Panc1 (cell line): Measurements from ENCODE around the gene NUP37. TPM values are rescaled to one million over a fixed set of nuclear protein-coding genes. Genes with fewer than 3 reads are reported as not detected.
"Not testable (repeated sequence)": the region's sequence is repeated elsewhere in the genome, so short reads cannot be mapped to it uniquely, and the experiment has no call there.

Experiments
- ATAC-seq: fragments of 200-7000 bp; cut with Tn5 transposase; 2 replicates; pipeline ENCODE4 v1.9.1; 2020; ENCODE audit warnings: mild to moderate bottlenecking, moderate library complexity
- BruUV-seq: library from RNA; stranded (reverse); fragments of 400-500 nt; replicated peaks from 2 replicates; lab custom pipeline; 2021; lab: Mats Ljungman, UMichigan
- CTCF ChIA-PET: fragments of 300-600 bp; sonication (Branson Sonifier 250); formaldehyde crosslinking; loops from one replicate; lab custom pipeline; 2022; ENCODE audit warnings: antibody characterized with exemption; lab: Charles Lee
- POLR2A ChIA-PET: fragments of 300-600 bp; sonication (Branson Sonifier 250); formaldehyde crosslinking; loops from one replicate; lab custom pipeline; 2022; ENCODE audit warnings: antibody characterized with exemption; lab: Charles Lee
- DNase-seq: peaks from one replicate; pipeline ENCODE4 v3.0.0-alpha.2; 2010; ENCODE audit warnings: low read depth, low spot score
- H3K27ac ChIP-seq: 2 replicates; pipeline ENCODE4 v1.5.1; 2011; ENCODE audit warnings: mild to moderate bottlenecking, low read length, inconsistent platforms
- H3K27me3 ChIP-seq: fragments of 200-500 bp; sonication (Bioruptor generic); 2 replicates; pipeline ENCODE4 v1.6.0; 2014; ENCODE audit warnings: low read length, inconsistent platforms; ENCODE audit not compliant: control insufficient read depth, insufficient read depth
- H3K36me3 ChIP-seq: fragments of 200-500 bp; sonication (Bioruptor generic); 2 replicates; pipeline ENCODE4 v1.5.1; 2014; ENCODE audit warnings: inconsistent platforms, mild to moderate bottlenecking, low read length, moderate library complexity; ENCODE audit not compliant: control insufficient read depth, insufficient read depth
- H3K4me1 ChIP-seq: 2 replicates; pipeline ENCODE4 v1.5.1; 2011; ENCODE audit warnings: inconsistent platforms, mild to moderate bottlenecking, low read length, moderate library complexity; ENCODE audit not compliant: control insufficient read depth, insufficient read depth
- H3K4me3 ChIP-seq, 2 experiments: 2 replicates each; pipeline ENCODE4 v1.5.1; 2011 to 2012; ENCODE audit warnings: low read depth in 2 of 2, low read length in 2 of 2, mild to moderate bottlenecking in 2 of 2, inconsistent platforms in 1 of 2, moderate library complexity in 1 of 2
- H3K9me3 ChIP-seq: fragments of 200-500 bp; sonication (Bioruptor generic); 2 replicates; pipeline ENCODE4 v1.5.1; 2014; ENCODE audit warnings: low read depth, mild to moderate bottlenecking, inconsistent platforms, low read length, moderate library complexity; ENCODE audit not compliant: control insufficient read depth, insufficient read depth
- POLR2AphosphoS5 ChIP-seq: IDR thresholded peaks from 2 replicates; pipeline ENCODE4 v1.6.1; 2012; ENCODE audit warnings: mild to moderate bottlenecking, low read depth, low read length, moderate library complexity
- REST ChIP-seq, 2 experiments: IDR thresholded peaks; 2 replicates each; pipeline ENCODE4 v1.6.1; 2011 to 2012; ENCODE audit warnings: low read depth in 2 of 2, control low read depth in 1 of 2, low read length in 1 of 2, mild to moderate bottlenecking in 1 of 2, moderate library complexity in 1 of 2; ENCODE audit not compliant: insufficient read depth in 1 of 2
- SIN3A ChIP-seq: IDR thresholded peaks from 2 replicates; pipeline ENCODE4 v1.6.1; 2012; ENCODE audit warnings: low read depth, mild to moderate bottlenecking, low read length, moderate library complexity, borderline replicate concordance; ENCODE audit not compliant: insufficient read depth
- TCF7L2 ChIP-seq: IDR thresholded peaks from 2 replicates; pipeline ENCODE4 v1.6.1; 2011; ENCODE audit warnings: mild to moderate bottlenecking, low read depth, low read length, inconsistent platforms
- in situ Hi-C: cut with HindIII; loops from 2 replicates; pipeline ENCODE4 v1.10.0; 2016; ENCODE audit warnings: low sequenced_read_pairs, low pct_unique_long_range_greater_than_20kb
- intact Hi-C: fragments of 100-400 bp; cut with micrococcal nuclease; formaldehyde crosslinking; loops from one replicate; pipeline ENCODE4 v1.10.0; 2022; ENCODE audit not compliant: unreplicated experiment
- total RNA-seq: library from RNA; stranded (reverse); gene quantifications from one replicate; pipeline ENCODE4 v1.2.1, GENCODE V29; 2021; ENCODE audit not compliant: unreplicated experiment
- TF ChIP-seq, protein P1 (sequence below): fragments of 450-650 bp; IDR thresholded peaks from 2 replicates; pipeline ENCODE4 v1.5.1; 2017; ENCODE audit warnings: mild to moderate bottlenecking

The NUP37 gene
- total RNA-seq, 1 experiment from 2014 or later: 47.7 TPM

DNA sequence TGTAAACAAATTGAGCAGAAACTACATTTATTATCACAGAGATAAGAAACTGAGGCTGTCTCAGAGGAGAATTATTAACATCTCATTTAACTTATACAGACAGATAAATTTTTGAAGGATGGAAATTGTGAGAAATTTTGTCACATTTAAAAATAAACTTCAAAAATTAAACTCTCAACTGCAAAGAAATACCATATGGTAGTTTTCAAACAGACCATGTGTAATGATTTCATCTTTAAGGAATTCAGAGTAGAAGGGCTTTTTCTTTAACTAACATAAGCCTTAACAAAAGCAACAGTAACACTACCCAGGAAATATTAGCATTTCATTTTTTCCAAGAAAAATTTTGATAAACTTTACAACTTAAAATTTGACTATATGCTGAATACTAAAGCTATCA lies 26.6 kb downstream of the NUP37 start:
- Histone ChIP-seq H3K27me3 (no peaks in the 10 kb centered on the region), H3K27ac (no peak overlapping the region), H3K4me1 (no peaks in the 10 kb centered on the region), H3K4me3 (no peak overlapping the region), H3K9me3 (no peaks in the 10 kb centered on the region), H3K36me3 (peaks cover 10% of the 10 kb centered on the region)
- TF ChIP-seq POLR2AphosphoS5 (no peak), REST (IDR thresholded peaks at IDR 0.05; ENCODE audit: insufficient read depth in 1 of 2, low read depth in 2 of 2, low read length in 1 of 2) (no peak), TCF7L2 (no peak), SIN3A (no peak)
- TF ChIP-seq, protein P1, sequence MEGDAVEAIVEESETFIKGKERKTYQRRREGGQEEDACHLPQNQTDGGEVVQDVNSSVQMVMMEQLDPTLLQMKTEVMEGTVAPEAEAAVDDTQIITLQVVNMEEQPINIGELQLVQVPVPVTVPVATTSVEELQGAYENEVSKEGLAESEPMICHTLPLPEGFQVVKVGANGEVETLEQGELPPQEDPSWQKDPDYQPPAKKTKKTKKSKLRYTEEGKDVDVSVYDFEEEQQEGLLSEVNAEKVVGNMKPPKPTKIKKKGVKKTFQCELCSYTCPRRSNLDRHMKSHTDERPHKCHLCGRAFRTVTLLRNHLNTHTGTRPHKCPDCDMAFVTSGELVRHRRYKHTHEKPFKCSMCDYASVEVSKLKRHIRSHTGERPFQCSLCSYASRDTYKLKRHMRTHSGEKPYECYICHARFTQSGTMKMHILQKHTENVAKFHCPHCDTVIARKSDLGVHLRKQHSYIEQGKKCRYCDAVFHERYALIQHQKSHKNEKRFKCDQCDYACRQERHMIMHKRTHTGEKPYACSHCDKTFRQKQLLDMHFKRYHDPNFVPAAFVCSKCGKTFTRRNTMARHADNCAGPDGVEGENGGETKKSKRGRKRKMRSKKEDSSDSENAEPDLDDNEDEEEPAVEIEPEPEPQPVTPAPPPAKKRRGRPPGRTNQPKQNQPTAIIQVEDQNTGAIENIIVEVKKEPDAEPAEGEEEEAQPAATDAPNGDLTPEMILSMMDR: no peak
- BruUV-seq: no TSS peak
- in situ Hi-C loops: no loop called here
- DNase-seq (no peak), ATAC-seq (no peak)
- ChIA-PET CTCF (no interaction called here), POLR2A (no interaction called here)
- intact Hi-C loops: no loop called here

DNA sequence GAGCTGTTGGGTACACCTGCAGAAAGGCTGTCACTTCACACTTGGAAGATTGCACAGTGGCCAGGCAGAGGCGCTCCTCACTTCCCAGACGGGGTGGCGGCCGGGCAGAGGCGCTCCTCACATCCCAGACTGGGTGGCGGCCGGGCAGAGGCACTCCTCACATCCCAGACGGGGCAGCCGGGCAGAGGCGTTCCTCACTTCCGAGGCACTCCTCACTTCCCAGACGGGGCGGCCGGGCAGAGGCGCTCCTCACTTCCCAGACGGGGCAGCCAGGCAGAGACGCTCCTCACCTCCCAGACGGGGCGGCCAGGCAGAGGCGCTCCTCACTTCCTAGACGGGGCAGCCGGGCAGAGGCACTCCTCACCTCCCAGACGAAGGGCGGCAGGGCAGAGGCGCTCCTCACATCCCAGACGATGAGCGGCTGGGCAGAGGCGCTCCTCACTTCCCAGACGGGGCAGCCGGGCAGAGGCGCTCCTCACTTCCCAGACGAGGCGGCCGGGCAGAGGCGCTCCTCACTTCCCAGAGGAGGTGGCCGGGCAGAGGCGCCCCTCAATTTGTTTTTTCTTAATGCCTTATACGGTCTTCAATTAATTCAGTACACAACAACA lies 30.6 kb downstream of the NUP37 start:
- intact Hi-C loops, in situ Hi-C loops, DNase-seq, POLR2A ChIA-PET, CTCF ChIA-PET, ATAC-seq, H3K27me3 ChIP-seq, H3K36me3 ChIP-seq, BruUV-seq, H3K27ac ChIP-seq, H3K9me3 ChIP-seq, H3K4me3 ChIP-seq, H3K4me1 ChIP-seq: not testable (repeated sequence)

- intact Hi-C loops (no loop called here), in situ Hi-C loops (no loop called here)
- no peak for DNase-seq
- no peak overlapping the region for H3K27ac ChIP-seq
- CTCF ChIA-PET: no interaction called here
- POLR2A ChIA-PET: no interaction called here
- TF ChIP-seq, protein P1: no peak
- TF ChIP-seq TCF7L2 (no peak), REST (IDR thresholded peaks at IDR 0.05; ENCODE audit: insufficient read depth in 1 of 2, low read depth in 2 of 2, low read length in 1 of 2) (no peak), SIN3A (no peak), POLR2AphosphoS5 (no peak)
- no TSS peak for BruUV-seq
- H3K9me3 ChIP-seq: no peaks in the 10 kb centered on the region
- no peak overlapping the region for H3K4me3 ChIP-seq
- no peak for ATAC-seq
- H3K36me3 ChIP-seq: peaks cover 8% of the 10 kb centered on the region; the same call in 1 of the 2 replicates
- H3K27me3 ChIP-seq: no peaks in the 10 kb centered on the region
- H3K4me1 ChIP-seq: no peaks in the 10 kb centered on the region
These were observed 39.1 kb downstream of the NUP37 start for GRCh38 chr12:102080842-102081241.
